ENCODE results near the gene ZBTB7C.

DNA sequence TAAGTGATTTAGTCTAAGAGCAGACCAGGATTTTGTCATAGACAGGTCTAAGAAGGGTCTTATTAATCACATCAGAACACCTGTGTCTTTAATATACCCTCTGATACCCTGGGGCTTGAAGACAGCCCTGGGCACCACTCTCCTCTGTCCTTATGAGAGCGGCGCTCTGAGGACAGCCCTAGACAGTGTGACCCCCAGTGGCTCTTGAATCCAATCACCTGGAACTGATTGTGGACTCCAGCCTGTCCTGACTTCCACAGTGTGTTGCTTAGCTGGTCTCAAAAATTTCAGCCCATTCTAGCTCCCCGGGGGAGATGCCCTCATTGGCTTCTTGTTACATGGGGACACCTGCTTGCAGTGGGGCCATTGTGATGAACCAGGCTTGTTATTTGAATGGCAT lies 282.9 kb downstream of the ZBTB7C start:
- TF ChIP-seq, protein P1, sequence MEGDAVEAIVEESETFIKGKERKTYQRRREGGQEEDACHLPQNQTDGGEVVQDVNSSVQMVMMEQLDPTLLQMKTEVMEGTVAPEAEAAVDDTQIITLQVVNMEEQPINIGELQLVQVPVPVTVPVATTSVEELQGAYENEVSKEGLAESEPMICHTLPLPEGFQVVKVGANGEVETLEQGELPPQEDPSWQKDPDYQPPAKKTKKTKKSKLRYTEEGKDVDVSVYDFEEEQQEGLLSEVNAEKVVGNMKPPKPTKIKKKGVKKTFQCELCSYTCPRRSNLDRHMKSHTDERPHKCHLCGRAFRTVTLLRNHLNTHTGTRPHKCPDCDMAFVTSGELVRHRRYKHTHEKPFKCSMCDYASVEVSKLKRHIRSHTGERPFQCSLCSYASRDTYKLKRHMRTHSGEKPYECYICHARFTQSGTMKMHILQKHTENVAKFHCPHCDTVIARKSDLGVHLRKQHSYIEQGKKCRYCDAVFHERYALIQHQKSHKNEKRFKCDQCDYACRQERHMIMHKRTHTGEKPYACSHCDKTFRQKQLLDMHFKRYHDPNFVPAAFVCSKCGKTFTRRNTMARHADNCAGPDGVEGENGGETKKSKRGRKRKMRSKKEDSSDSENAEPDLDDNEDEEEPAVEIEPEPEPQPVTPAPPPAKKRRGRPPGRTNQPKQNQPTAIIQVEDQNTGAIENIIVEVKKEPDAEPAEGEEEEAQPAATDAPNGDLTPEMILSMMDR (conservative IDR thresholded peaks at IDR 0.05; ENCODE audit: low read depth, low read length) = no peak
- TF ChIP-seq POLR2A (IDR thresholded peaks at IDR 0.05; ENCODE audit: low read depth, low read length) (no peak), SMC3 (IDR thresholded peaks at IDR 0.05; ENCODE audit: low read depth, low read length) (no peak), CEBPB (IDR thresholded peaks at IDR 0.05; ENCODE audit: low read depth, low read length) (no peak), MXI1 (IDR thresholded peaks at IDR 0.05; ENCODE audit: borderline replicate concordance, low read depth, low read length) (no peak), RFX5 (IDR thresholded peaks at IDR 0.05; ENCODE audit: low read depth, low read length) (no peak)
